Transverse colon (tissue), 3 donors: ENCODE data around the gene ABL2.

Experiments
- POLR2A ChIP-seq: fragments of 450-650 bp; IDR thresholded peaks from one replicate; pipeline ENCODE4 v1.6.1; 2016; ENCODE audit warnings: antibody characterized with exemption, mild to moderate bottlenecking, moderate library complexity
- TF ChIP-seq, protein P1 (sequence below), 5 experiments: fragments of 200-600 bp in 3 of 5; fragments of 450-650 bp in 2 of 5; sonication (generic) in 3 of 5; IDR thresholded peaks; 1 replicate in 2 of 5; 2 replicates in 3 of 5; pipeline ENCODE4 v1.5.1; 2016 to 2017; ENCODE audit warnings: antibody characterized with exemption in 5 of 5, inconsistent platforms in 3 of 5, mild to moderate bottlenecking in 2 of 5, moderate library complexity in 1 of 5

GRCh38 chr1:179129702-179130473 lies 99.6 kb downstream of the ABL2 start:
- no peak for TF ChIP-seq POLR2A
- TF ChIP-seq, protein P1, sequence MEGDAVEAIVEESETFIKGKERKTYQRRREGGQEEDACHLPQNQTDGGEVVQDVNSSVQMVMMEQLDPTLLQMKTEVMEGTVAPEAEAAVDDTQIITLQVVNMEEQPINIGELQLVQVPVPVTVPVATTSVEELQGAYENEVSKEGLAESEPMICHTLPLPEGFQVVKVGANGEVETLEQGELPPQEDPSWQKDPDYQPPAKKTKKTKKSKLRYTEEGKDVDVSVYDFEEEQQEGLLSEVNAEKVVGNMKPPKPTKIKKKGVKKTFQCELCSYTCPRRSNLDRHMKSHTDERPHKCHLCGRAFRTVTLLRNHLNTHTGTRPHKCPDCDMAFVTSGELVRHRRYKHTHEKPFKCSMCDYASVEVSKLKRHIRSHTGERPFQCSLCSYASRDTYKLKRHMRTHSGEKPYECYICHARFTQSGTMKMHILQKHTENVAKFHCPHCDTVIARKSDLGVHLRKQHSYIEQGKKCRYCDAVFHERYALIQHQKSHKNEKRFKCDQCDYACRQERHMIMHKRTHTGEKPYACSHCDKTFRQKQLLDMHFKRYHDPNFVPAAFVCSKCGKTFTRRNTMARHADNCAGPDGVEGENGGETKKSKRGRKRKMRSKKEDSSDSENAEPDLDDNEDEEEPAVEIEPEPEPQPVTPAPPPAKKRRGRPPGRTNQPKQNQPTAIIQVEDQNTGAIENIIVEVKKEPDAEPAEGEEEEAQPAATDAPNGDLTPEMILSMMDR (IDR thresholded peaks at IDR 0.05) = no peak
